Naive thymus-derived CD8-positive, alpha-beta T cell (primary cell): Measurements from ENCODE around the gene ALAD. TPM values are rescaled to one million over a fixed set of nuclear protein-coding genes. Genes with fewer than 3 reads are reported as not detected.
"Not testable (repeated sequence)": the region's sequence is repeated elsewhere in the genome, so short reads cannot be mapped to it uniquely, and the experiment has no call there.

Experiments
- ATAC-seq, 2 donors: fragments of 150-1000 bp; cut with Tn5 transposase in 1 of 2; sonication (Bioruptor Pico), chemical (Tn5 transposase) in 1 of 2; 1 replicate in 1 of 2; 2 replicates in 1 of 2; pipeline ENCODE4 v1.10.0; 2021; ENCODE audit warnings: mild to moderate bottlenecking in 2 of 2, moderate library complexity in 2 of 2
- POLR2A ChIA-PET: fragments of 350-600 bp; sonication (Branson Sonifier 250); formaldehyde crosslinking; loops from one replicate; lab custom pipeline; 2021; ENCODE audit warnings: antibody characterized with exemption; lab: Charles Lee
- DNase-seq, 10 donors: peaks; one replicate each; pipeline versions ENCODE4 v3.0.0 to v3.0.0-alpha.2; 2020 to 2022
- H3K27ac Mint-ChIP-seq, 10 donors: one replicate each; pipeline ENCODE4 v1.8.0; 2020 to 2022; ENCODE audit warnings: mild to moderate bottlenecking in 10 of 10, mixed read lengths in 10 of 10, moderate library complexity in 4 of 10, inconsistent platforms in 1 of 10
- H3K27me3 Mint-ChIP-seq, 5 donors: one replicate each; pipeline ENCODE4 v1.8.0; 2021 to 2022; ENCODE audit warnings: mixed read lengths in 5 of 5
- H3K36me3 Mint-ChIP-seq, 3 donors: one replicate each; pipeline ENCODE4 v1.8.0; 2020 to 2022; ENCODE audit warnings: mixed read lengths in 3 of 3, mild to moderate bottlenecking in 2 of 3, inconsistent platforms in 1 of 3
- H3K4me1 Mint-ChIP-seq, 4 donors: one replicate each; pipeline ENCODE4 v1.8.0; 2021 to 2022; ENCODE audit warnings: mixed read lengths in 4 of 4
- H3K4me3 Mint-ChIP-seq, 10 donors: one replicate each; pipeline ENCODE4 v1.8.0; 2020 to 2022; ENCODE audit warnings: mild to moderate bottlenecking in 10 of 10, mixed read lengths in 10 of 10, moderate library complexity in 6 of 10, inconsistent platforms in 1 of 10
- H3K9me3 Mint-ChIP-seq, 9 donors: one replicate each; pipeline ENCODE4 v1.8.0; 2020 to 2022; ENCODE audit warnings: mixed read lengths in 9 of 9, mild to moderate bottlenecking in 3 of 9, inconsistent platforms in 1 of 9, moderate library complexity in 1 of 9
- polyA plus RNA-seq, 3 donors: library from polyadenylated mRNA; unstranded; fragments of 300-500 nt; fragmentation: Illumina TruSeq; gene quantifications; one replicate each; pipeline ENCODE4 v1.2.3, GENCODE V29; 2021
- total RNA-seq, 8 experiments: library from RNA in 2 of 8; stranded (reverse) in 2 of 8; gene quantifications; one replicate each; pipeline ENCODE4 v1.2.3 and lab custom pipeline; 2021 to 2026

Gene ALAD
- total RNA-seq (10 to 100 TPM; 45.7 to 47.1 TPM), polyA plus RNA-seq (10 to 100 TPM; 19.2 to 29.4 (median 21.2) TPM), total RNA-seq (lab: John Stamatoyannopoulos, UW) (17.6 to 33.0 (median 27.6) reads per million in 6 experiments)

DNA sequence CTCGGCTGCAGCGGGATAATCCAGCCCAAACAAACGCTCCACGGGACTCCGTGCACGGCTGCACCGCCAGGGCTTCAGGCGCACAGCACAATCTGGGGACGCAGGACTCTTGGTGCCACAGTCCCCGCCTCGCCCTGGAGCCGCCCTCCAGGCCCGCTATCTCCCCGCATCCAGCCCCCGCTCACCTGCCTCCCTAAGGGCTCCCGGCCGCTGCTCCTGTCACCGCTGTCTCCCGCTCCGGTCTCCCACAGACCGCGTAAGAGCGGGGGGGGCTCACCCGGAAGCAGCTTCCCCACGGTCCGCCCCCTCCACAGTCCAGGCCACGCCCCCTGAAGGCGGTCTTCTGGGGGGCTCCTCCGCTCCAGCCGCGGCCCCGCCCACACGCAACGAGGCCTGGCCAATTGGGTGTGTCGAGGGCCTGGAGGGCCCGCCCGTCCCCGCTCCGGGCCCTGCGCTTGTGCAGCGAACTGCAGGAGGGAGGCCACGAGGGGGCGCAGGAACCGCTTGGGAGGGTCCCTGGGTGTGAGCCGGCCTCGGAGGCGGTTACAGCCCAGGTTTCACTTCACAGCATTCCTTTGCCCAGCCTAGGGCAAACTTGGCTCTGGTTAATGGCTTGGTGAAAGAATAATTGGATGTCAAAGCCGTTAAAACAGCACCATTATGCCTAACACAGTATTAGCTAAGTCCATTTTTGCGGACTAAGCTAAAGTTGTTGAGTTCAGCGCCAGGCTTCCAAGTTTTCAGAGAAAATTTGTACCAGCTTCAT is at the start of gene ALAD:
Gene ALAD (minus strand): TSS at position 258 of the 766 bp plus-strand sequence. CDS start 7,725 bp downstream, outside the sequence.
- H3K27ac Mint-ChIP-seq, result peak within 1 kb of the TSS; percentile 61 to 96 (median 88)
- H3K4me3 Mint-ChIP-seq, result peak within 1 kb of the TSS; percentile 91 to 99 (median 98)
- H3K36me3 Mint-ChIP-seq, result peaks cover 0 to 9% (median 0%) of the 10 kb centered on the region in 3 donors
- POLR2A ChIA-PET, result interaction anchor here (1.0 to 4.6 kb wide), 9 partner anchors 9 to 179 kb away, joined by 3 to 62 read pairs (median 4); partner anchors contain the start of genes C9orf43, HDHD3, POLE3 and WDR31
- peak; percentile 95 to 100 (median 100) for DNase-seq
- H3K9me3 Mint-ChIP-seq, result no peaks in the 10 kb centered on the region
- H3K27me3 Mint-ChIP-seq, result no peaks in the 10 kb centered on the region
- peak; percentile 96 to 98 for ATAC-seq
- H3K4me1 Mint-ChIP-seq, result peaks cover 12 to 42% (median 34%) of the 10 kb centered on the region in 4 donors

DNA sequence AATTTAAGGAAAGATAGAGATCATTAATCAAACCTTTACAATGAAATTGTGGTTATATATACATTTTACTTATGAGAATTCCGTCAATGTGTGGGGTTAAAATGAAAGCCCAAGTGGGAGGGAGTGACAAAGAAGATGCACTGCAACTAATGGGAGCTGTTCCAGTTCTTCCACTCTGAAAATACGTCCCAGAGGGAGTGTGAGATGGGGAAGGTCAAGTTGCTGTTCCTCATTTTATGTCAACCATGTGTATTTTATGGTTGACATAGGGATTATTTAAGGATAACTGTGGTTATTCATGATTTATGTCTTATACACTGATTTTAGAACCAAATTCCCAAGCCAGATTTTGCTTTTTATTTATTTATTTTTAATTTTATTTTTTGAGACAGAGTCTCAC is 48.3 kb upstream of the ALAD start:
- POLR2A ChIA-PET, result interaction anchor here (1.4 kb wide), 1 partner anchor 132 kb away, joined by 3 read pairs; no protein-coding TSS in a partner anchor
- Mint-ChIP-seq H3K4me1 (peaks cover 0 to 3% (median 1%) of the 10 kb centered on the region in 4 donors), H3K9me3 (no peaks in the 10 kb centered on the region)

GRCh38 chr9:113446323-113446740 is 45.2 kb upstream of the ALAD start:
- DNase-seq, result peak in 3 of 10 donors; percentile 50 to 57 (median 54)
- H3K9me3 Mint-ChIP-seq, result no peaks in the 10 kb centered on the region
- H3K27me3 Mint-ChIP-seq, result no peaks in the 10 kb centered on the region
- ATAC-seq, result peak in 1 of 2 donors; percentile 25
- no peaks in the 10 kb centered on the region for H3K36me3 Mint-ChIP-seq
- POLR2A ChIA-PET, result interaction anchor here (0.8 to 1.4 kb wide), 5 partner anchors 68 to 211 kb away, joined by 3 to 10 read pairs (median 4); no protein-coding TSS in a partner anchor
- H3K4me1 Mint-ChIP-seq, result peaks cover 0 to 3% (median 1%) of the 10 kb centered on the region in 4 donors
- no peak overlapping the region for H3K4me3 Mint-ChIP-seq
- peak overlapping the region in 1 of 10 donors; percentile 4 for H3K27ac Mint-ChIP-seq

More for the DNA sequence above, 48.3 kb upstream of the ALAD start:
- ATAC-seq, result no peak
- H3K36me3 Mint-ChIP-seq, result no peaks in the 10 kb centered on the region
- H3K4me3 Mint-ChIP-seq, result no peak overlapping the region
- DNase-seq, result no peak
- no peak overlapping the region for H3K27ac Mint-ChIP-seq
- H3K27me3 Mint-ChIP-seq, result no peaks in the 10 kb centered on the region

- POLR2A ChIA-PET, result no interaction called here
- Mint-ChIP-seq H3K4me3 (no peak overlapping the region), H3K36me3 (no peaks in the 10 kb centered on the region), H3K27me3 (no peaks in the 10 kb centered on the region), H3K9me3 (no peaks in the 10 kb centered on the region), H3K4me1 (peaks cover 0 to 3% (median 1%) of the 10 kb centered on the region in 4 donors), H3K27ac (no peak overlapping the region)
- DNase-seq (no peak), ATAC-seq (no peak)
Measured at GRCh38 chr9:113444736-113445135, 43.7 kb upstream of the ALAD start.

DNA sequence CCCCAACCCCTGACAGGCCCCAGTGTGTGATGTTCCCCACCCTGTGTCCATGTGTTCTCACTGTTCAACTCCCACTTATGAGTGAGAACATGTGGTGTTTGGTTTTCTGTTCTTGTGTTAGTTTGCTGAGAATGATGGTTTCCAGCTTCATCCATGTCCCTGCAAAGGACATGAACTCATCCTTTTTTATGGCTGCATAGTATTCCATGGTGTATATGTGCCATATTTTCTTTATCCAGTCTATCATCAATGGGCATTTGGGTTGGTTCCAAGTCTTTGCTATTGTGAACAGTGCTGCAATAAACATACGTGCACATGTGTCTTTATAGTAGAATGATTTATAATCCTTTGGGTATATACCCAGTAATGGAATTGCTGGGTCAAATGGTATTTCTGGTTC is 36.6 kb upstream of the ALAD start:
- H3K4me3 Mint-ChIP-seq, H3K27ac Mint-ChIP-seq, H3K27me3 Mint-ChIP-seq, POLR2A ChIA-PET, DNase-seq, ATAC-seq, H3K4me1 Mint-ChIP-seq, H3K36me3 Mint-ChIP-seq, H3K9me3 Mint-ChIP-seq: not testable (repeated sequence)

DNA sequence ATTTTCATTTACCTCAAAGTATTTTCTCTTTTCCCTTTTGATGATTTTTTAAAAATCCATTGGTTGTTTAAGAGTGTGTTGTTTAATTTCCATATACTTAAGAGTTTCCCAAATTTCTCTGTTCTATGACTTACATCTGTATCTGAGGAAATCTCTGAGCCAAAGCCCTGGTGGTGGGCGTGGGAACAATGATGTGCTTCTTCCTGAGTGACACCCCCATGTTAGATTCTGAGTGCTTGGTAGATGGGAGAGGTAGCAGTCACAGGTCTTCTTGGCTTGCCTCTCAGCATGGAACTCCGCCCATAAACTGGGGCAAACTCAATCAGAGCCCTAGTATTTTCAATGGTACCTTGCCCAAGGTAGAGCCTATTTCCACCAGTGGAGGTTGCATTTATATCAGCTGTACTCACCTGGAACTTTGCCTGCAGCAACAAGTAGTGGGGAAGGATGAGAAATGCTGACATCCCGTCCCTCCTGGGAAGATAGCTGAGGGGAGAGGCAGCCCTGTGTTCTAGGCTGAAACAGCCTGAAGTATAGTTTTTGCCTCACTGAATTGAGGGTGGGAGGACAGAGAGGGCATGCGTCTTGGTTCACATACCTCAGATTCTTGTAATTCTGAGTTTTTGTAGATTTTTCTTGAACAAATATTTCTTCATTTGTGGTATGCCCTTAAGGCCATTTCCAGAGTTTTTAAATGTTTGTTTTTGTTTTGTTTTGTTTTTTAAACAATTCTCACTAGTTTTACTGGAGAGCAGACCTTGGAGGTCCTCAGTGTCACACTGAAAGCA is 35.8 kb upstream of the ALAD start:
- no peaks in the 10 kb centered on the region for H3K4me1 Mint-ChIP-seq
- no peak for ATAC-seq
- POLR2A ChIA-PET, result no interaction called here
- H3K27ac Mint-ChIP-seq, result no peak overlapping the region
- no peak overlapping the region for H3K4me3 Mint-ChIP-seq
- H3K27me3 Mint-ChIP-seq, result peaks cover 0 to 1% (median 0%) of the 10 kb centered on the region in 5 donors
- no peaks in the 10 kb centered on the region for H3K36me3 Mint-ChIP-seq
- H3K9me3 Mint-ChIP-seq, result peaks cover 0 to 2% (median 0%) of the 10 kb centered on the region in 9 donors
- DNase-seq, result no peak

GRCh38 chr9:113431191-113431590 is 30.1 kb upstream of the ALAD start:
- Mint-ChIP-seq H3K9me3 (peaks cover 0 to 2% (median 0%) of the 10 kb centered on the region in 9 donors), H3K4me1 (no peaks in the 10 kb centered on the region), H3K4me3 (no peak overlapping the region), H3K36me3 (no peaks in the 10 kb centered on the region), H3K27ac (no peak overlapping the region), H3K27me3 (peaks cover 0 to 5% (median 1%) of the 10 kb centered on the region in 5 donors)
- ATAC-seq, result no peak
- POLR2A ChIA-PET, result no interaction called here
- no peak for DNase-seq

- no peaks in the 10 kb centered on the region for H3K36me3 Mint-ChIP-seq
- no peaks in the 10 kb centered on the region for H3K9me3 Mint-ChIP-seq
- peak overlapping the region in 1 of 10 donors; percentile 13 for H3K27ac Mint-ChIP-seq
- no peak for DNase-seq
- H3K27me3 Mint-ChIP-seq, result peaks cover 1 to 18% (median 8%) of the 10 kb centered on the region in 5 donors
- no peak overlapping the region for H3K4me3 Mint-ChIP-seq
- H3K4me1 Mint-ChIP-seq, result no peaks in the 10 kb centered on the region
- POLR2A ChIA-PET, result no interaction called here
- ATAC-seq, result no peak
Measured at GRCh38 chr9:113428062-113428615, 27.1 kb upstream of the ALAD start.

DNA sequence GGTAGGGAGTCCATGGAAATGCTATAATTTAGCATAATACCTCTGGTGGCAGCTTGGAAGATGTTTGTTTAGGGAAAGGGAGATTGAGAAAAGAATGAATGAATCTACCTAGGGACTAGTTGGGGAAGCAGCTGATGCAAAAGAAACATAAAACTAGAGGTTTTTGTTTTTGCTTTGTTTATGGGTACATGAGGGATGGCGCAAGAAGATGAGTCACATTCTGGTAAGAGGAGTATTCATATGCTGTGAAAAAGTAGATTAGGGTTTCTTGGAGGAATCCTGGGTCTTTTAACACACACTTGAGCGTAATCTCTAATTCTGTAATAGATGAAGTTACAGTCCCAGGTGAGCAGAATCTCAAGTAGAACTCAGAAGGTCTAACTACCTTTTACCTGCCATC is 26.5 kb upstream of the ALAD start:
- ATAC-seq, result no peak
- no peaks in the 10 kb centered on the region for H3K36me3 Mint-ChIP-seq
- no peak for DNase-seq
- H3K4me1 Mint-ChIP-seq, result no peaks in the 10 kb centered on the region
- H3K4me3 Mint-ChIP-seq, result no peak overlapping the region
- no peaks in the 10 kb centered on the region for H3K9me3 Mint-ChIP-seq
- POLR2A ChIA-PET, result no interaction called here
- H3K27ac Mint-ChIP-seq, result peak overlapping the region in 1 of 10 donors; percentile 13
- peaks cover 1 to 18% (median 8%) of the 10 kb centered on the region in 5 donors for H3K27me3 Mint-ChIP-seq

- POLR2A ChIA-PET, result no interaction called here
- Mint-ChIP-seq H3K4me3 (no peak overlapping the region), H3K27ac (no peak overlapping the region), H3K4me1 (no peaks in the 10 kb centered on the region), H3K9me3 (no peaks in the 10 kb centered on the region), H3K36me3 (no peaks in the 10 kb centered on the region), H3K27me3 (peaks cover 1 to 18% (median 8%) of the 10 kb centered on the region in 5 donors)
- ATAC-seq (no peak), DNase-seq (no peak)
Measured at GRCh38 chr9:113426701-113427100, 25.6 kb upstream of the ALAD start.

- POLR2A ChIA-PET, result no interaction called here
- Mint-ChIP-seq H3K9me3 (no peaks in the 10 kb centered on the region), H3K27me3 (peaks cover 1 to 18% (median 8%) of the 10 kb centered on the region in 5 donors), H3K4me3 (no peak overlapping the region), H3K27ac (no peak overlapping the region), H3K36me3 (no peaks in the 10 kb centered on the region), H3K4me1 (no peaks in the 10 kb centered on the region)
- no peak for DNase-seq
- no peak for ATAC-seq
Measured at GRCh38 chr9:113425072-113425471, 24.0 kb upstream of the ALAD start.

DNA sequence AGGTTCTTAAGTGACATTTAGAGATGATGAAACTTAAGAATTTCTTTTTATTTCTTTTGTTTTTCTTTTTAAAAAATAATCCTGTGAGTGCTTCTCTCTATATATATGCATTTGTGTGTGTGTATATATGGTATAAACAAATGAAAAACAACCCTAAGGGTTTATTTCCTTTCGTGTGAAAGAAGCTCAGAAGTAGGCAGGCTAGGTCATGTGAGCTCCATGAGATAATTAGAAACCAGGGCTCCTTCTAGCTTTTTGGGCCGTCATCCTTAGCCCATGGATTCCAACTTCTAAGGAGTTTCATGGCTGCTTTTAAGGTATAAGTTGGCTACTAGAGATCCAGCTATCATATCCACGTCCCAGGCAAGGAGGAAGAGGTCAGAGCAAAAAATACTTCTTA is 20.6 kb upstream of the ALAD start:
- Mint-ChIP-seq H3K4me3 (no peak overlapping the region), H3K27ac (peak overlapping the region in 1 of 10 donors; percentile 31)
- no peak for ATAC-seq

More for the DNA sequence above, 20.6 kb upstream of the ALAD start:
- Mint-ChIP-seq H3K36me3 (no peaks in the 10 kb centered on the region), H3K4me1 (no peaks in the 10 kb centered on the region), H3K9me3 (no peaks in the 10 kb centered on the region), H3K27me3 (peaks cover 1 to 18% (median 8%) of the 10 kb centered on the region in 5 donors)
- no peak for DNase-seq
- POLR2A ChIA-PET, result no interaction called here
